H1 (cell line): ENCODE measurements around the gene ANK3. TPM values are rescaled to one million over a fixed set of nuclear protein-coding genes. Genes with fewer than 3 reads are reported as not detected.

Experiments
- CTCF ChIA-PET: fragments of 300-600 bp; sonication (Branson Sonifier 250); formaldehyde crosslinking; loops from one replicate; lab custom pipeline; 2021; ENCODE audit not compliant: partially characterized antibody; lab: Charles Lee
- POLR2A ChIA-PET: fragments of 300-600 bp; sonication (Branson Sonifier 250); formaldehyde crosslinking; loops from one replicate; lab custom pipeline; 2021; ENCODE audit warnings: inconsistent platforms; ENCODE audit not compliant: partially characterized antibody; lab: Charles Lee
- DNase-seq, 2 experiments: peaks; one replicate each; pipeline versions ENCODE4 v3.0.0 to v3.0.0-alpha.2; 2010 to 2022; ENCODE audit warnings: low spot score in 2 of 2, low read depth in 1 of 2, mixed read lengths in 1 of 2
- FAIRE-seq: peaks from 2 replicates; lab custom pipeline; 2011; peaks lifted over from hg19 to GRCh38; lab: Jason Lieb, UNC
- H2AFZ ChIP-seq: 2 replicates; pipeline ENCODE4 v1.8.1; 2012; ENCODE audit warnings: low read length, inconsistent platforms
- H2AK5ac ChIP-seq: 2 replicates; pipeline ENCODE4 v1.6.1; 2013; ENCODE audit warnings: low read depth, low read length
- H2BK120ac ChIP-seq: replicated peaks from 2 replicates; pipeline ENCODE3; 2013; ENCODE audit warnings: low read depth, low read length, inconsistent platforms
- H2BK12ac ChIP-seq: 2 replicates; pipeline ENCODE4 v1.6.1; 2013; ENCODE audit warnings: low read depth, low read length
- H2BK15ac ChIP-seq: 2 replicates; pipeline ENCODE4 v1.6.1; 2013; ENCODE audit warnings: low read length
- H2BK20ac ChIP-seq: 2 replicates; pipeline ENCODE4 v1.6.1; 2013; ENCODE audit warnings: low read length
- H2BK5ac ChIP-seq: 2 replicates; pipeline ENCODE4 v1.6.1; 2013; ENCODE audit warnings: low read depth, low read length
- H3K14ac ChIP-seq: 2 replicates; pipeline ENCODE4 v1.6.1; 2013; ENCODE audit warnings: inconsistent platforms; ENCODE audit not compliant: insufficient read length
- H3K18ac ChIP-seq: 2 replicates; pipeline ENCODE4 v1.6.1; 2013; ENCODE audit warnings: low read length; ENCODE audit errors: extremely low read depth
- H3K23ac ChIP-seq: 2 replicates; pipeline ENCODE4 v1.6.1; 2013; ENCODE audit warnings: inconsistent platforms; ENCODE audit not compliant: insufficient read length
- H3K23me2 ChIP-seq: 2 replicates; pipeline ENCODE4 v1.6.1; 2013; ENCODE audit warnings: low read depth, low read length
- H3K27ac ChIP-seq: 2 replicates; pipeline ENCODE4 v1.6.1; 2011; ENCODE audit warnings: low read depth, low read length, inconsistent platforms
- H3K27me3 ChIP-seq, 4 experiments: replicated peaks in 1 of 4; 1 replicate in 1 of 4; 2 replicates in 3 of 4; pipeline versions ENCODE4 v1.6.1 to v1.8.1; 2011 to 2013; ENCODE audit warnings: low read length in 3 of 4, mild to moderate bottlenecking in 3 of 4, inconsistent platforms in 2 of 4, mixed read lengths in 2 of 4, moderate library complexity in 1 of 4; ENCODE audit not compliant: control insufficient read depth in 3 of 4, insufficient read depth in 3 of 4; ENCODE audit errors: extremely low read depth in 1 of 4
- H3K36me3 ChIP-seq, 4 experiments: 2 replicates each; pipeline versions ENCODE4 v1.6.1 to v1.8.1; 2011 to 2013; ENCODE audit warnings: mild to moderate bottlenecking in 4 of 4, low read length in 3 of 4, moderate library complexity in 2 of 4, control low read depth in 1 of 4, inconsistent platforms in 1 of 4; ENCODE audit not compliant: insufficient read depth in 4 of 4, control insufficient read depth in 2 of 4
- H3K4ac ChIP-seq: replicated peaks from 2 replicates; pipeline ENCODE3; 2013; ENCODE audit warnings: low read length, low read depth, mixed read lengths, inconsistent platforms; ENCODE audit not compliant: insufficient read length
- H3K4me1 ChIP-seq, 4 experiments: replicated peaks in 1 of 4; 1 replicate in 1 of 4; 2 replicates in 3 of 4; pipeline versions ENCODE4 v1.6.1 to v1.8.1; 2011 to 2013; ENCODE audit warnings: low read length in 3 of 4, inconsistent platforms in 2 of 4, mixed read lengths in 1 of 4; ENCODE audit not compliant: insufficient read depth in 4 of 4, control insufficient read depth in 3 of 4
- H3K4me2 ChIP-seq, 2 experiments: 2 replicates each; pipeline versions ENCODE4 v1.6.1 to v1.8.1; 2011 to 2013; ENCODE audit warnings: low read depth in 2 of 2, low read length in 2 of 2, control low read depth in 1 of 2, inconsistent platforms in 1 of 2, mild to moderate bottlenecking in 1 of 2; ENCODE audit not compliant: insufficient read depth in 1 of 2
- H3K4me3 ChIP-seq, 4 experiments: fragments of 200-600, 300-600 bp in 1 of 4; sonication (generic), shearing (Covaris generic), sonication (Bioruptor Twin) in 1 of 4; 2 replicates each; pipeline versions ENCODE4 v1.5.1 to v1.8.1; 2011 to 2016; ENCODE audit warnings: low read length in 4 of 4, low read depth in 3 of 4, control low read depth in 2 of 4, inconsistent platforms in 2 of 4, mild to moderate bottlenecking in 2 of 4, mixed read lengths in 1 of 4, moderate library complexity in 1 of 4; ENCODE audit not compliant: insufficient read depth in 2 of 4; ENCODE audit errors: extremely low read depth in 1 of 4
- H3K56ac ChIP-seq: replicated peaks from 2 replicates; pipeline ENCODE3; 2013; ENCODE audit warnings: low read depth, mild to moderate bottlenecking, mixed read lengths, low read length, inconsistent platforms; ENCODE audit not compliant: insufficient read length
- H3K79me1 ChIP-seq: 2 replicates; pipeline ENCODE4 v1.6.1; 2013; ENCODE audit warnings: low read depth, low read length, control low read depth
- H3K79me2 ChIP-seq, 2 experiments: 2 replicates each; pipeline versions ENCODE4 v1.6.1 to v1.8.1; 2012 to 2013; ENCODE audit warnings: low read length in 2 of 2, mild to moderate bottlenecking in 2 of 2, inconsistent platforms in 1 of 2; ENCODE audit not compliant: insufficient read depth in 2 of 2, control insufficient read depth in 1 of 2
- H3K9ac ChIP-seq, 4 experiments: replicated peaks in 1 of 4; 1 replicate in 1 of 4; 2 replicates in 3 of 4; pipeline versions ENCODE4 v1.6.1 to v1.8.1; 2011 to 2013; ENCODE audit warnings: low read depth in 3 of 4, low read length in 3 of 4, control low read depth in 2 of 4, mild to moderate bottlenecking in 2 of 4, moderate library complexity in 2 of 4, inconsistent platforms in 1 of 4; ENCODE audit errors: extremely low read depth in 1 of 4
- H3K9me3 ChIP-seq, 2 experiments: 2 replicates each; pipeline versions ENCODE4 v1.6.1 to v1.8.1; 2012 to 2013; ENCODE audit warnings: mild to moderate bottlenecking in 2 of 2, moderate library complexity in 2 of 2, control low read depth in 1 of 2, inconsistent platforms in 1 of 2, low read depth in 1 of 2, low read length in 1 of 2, mixed read lengths in 1 of 2; ENCODE audit not compliant: insufficient read depth in 2 of 2
- H4K20me1 ChIP-seq, 2 experiments: replicated peaks in 1 of 2; 2 replicates each; pipeline versions ENCODE3 to v1.8.1; 2011 to 2013; ENCODE audit warnings: inconsistent platforms in 2 of 2, low read length in 2 of 2, mild to moderate bottlenecking in 1 of 2; ENCODE audit not compliant: insufficient read depth in 2 of 2, control insufficient read depth in 1 of 2
- H4K5ac ChIP-seq: 2 replicates; pipeline ENCODE4 v1.6.1; 2013; ENCODE audit warnings: low read length, low read depth, mixed read lengths, inconsistent platforms; ENCODE audit not compliant: insufficient read length
- H4K8ac ChIP-seq: 2 replicates; pipeline ENCODE4 v1.8.0; 2013; ENCODE audit warnings: mild to moderate bottlenecking, moderate library complexity, low read length, inconsistent platforms; ENCODE audit not compliant: insufficient read depth; ENCODE audit errors: extremely low read depth
- H4K91ac ChIP-seq: replicated peaks from 2 replicates; pipeline ENCODE3; 2013; ENCODE audit warnings: low read length, mixed read lengths, inconsistent platforms; ENCODE audit not compliant: insufficient read length
- CTCF ChIP-seq, 3 experiments: IDR thresholded peaks; 1 replicate in 2 of 3; 2 replicates in 1 of 3; pipeline versions ENCODE4 v1.5.1 to v1.6.1; 2011; ENCODE audit warnings: low read length in 3 of 3, mild to moderate bottlenecking in 3 of 3, inconsistent platforms in 2 of 3, low read depth in 1 of 3, moderate library complexity in 1 of 3; ENCODE audit not compliant: insufficient read depth in 1 of 3; ENCODE audit errors: control extremely low read depth in 1 of 3
- EGR1 ChIP-seq: IDR thresholded peaks from 2 replicates; pipeline ENCODE4 v1.6.1; 2011; ENCODE audit warnings: low read depth, low read length, borderline replicate concordance
- WGBS, 2 experiments: shearing (Covaris generic) in 1 of 2; methylation state at CpG; one replicate each; pipeline versions ENCODE4 v1.1.6 to v1.1.7; 2013 to 2015; ENCODE audit warnings: low lambda C conversion rate in 2 of 2, mixed read lengths in 2 of 2, inconsistent platforms in 1 of 2, low coverage in 1 of 2, missing lambda C conversion rate in 1 of 2; ENCODE audit not compliant: insufficient replicate concordance in 2 of 2, insufficient coverage in 1 of 2, insufficient read length in 1 of 2; ENCODE audit errors: extremely low coverage in 1 of 2, missing lambda C conversion rate in 1 of 2; 5-methylcytosine and 5-hydroxymethylcytosine counted together
- polyA plus RNA-seq, 7 experiments: library from polyadenylated mRNA; depleted of rRNA in 3 of 7; stranded (reverse) in 5 of 7; unstranded in 2 of 7; fragments of >200 nt in 5 of 7; fragments of 200-250 nt in 2 of 7; gene quantifications; 1 replicate in 5 of 7; 2 replicates in 1 of 7; 4 replicates in 1 of 7; pipeline versions ENCODE4 v1.2.1 to v1.2.3, GENCODE V29; 2011 to 2013; ENCODE audit warnings: missing spikeins in 2 of 7, mixed read lengths in 2 of 7
- total RNA-seq: library from RNA; stranded (reverse); fragmentation: NEBNext Ultra II Directional; extraction: Animal tissue kit (Norgen Biotek cat#: 25700); gene quantifications from 2 replicates; pipeline ENCODE4 v1.2.1, GENCODE V29; 2021

ANK3 gene
- total and polyA plus RNA-seq, 2 of the 8 experiments (the other 6 are each of a cell fraction or from before 2014, with no cell fraction given): 18.1 to 67.9 TPM

DNA sequence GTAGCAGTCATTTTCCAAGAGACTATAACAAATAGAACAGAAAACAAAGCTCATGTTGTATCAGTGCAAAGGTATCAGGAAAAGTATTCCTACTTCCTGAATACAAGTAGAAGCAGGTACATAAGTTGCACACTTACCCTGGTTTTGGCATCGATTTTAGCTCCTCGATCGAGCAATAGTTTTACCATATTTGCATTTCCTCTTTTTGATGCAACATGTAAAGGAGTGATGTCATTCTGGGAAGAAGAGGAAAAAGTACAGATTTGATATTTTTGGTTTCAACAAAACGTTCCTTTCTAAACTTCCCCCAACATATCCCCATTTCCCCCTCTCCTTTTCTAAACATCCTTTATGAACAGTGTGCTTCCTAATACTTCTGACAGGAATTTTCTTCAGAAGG, 155.1 kb downstream of the ANK3 start:
- H2BK12ac ChIP-seq: no peak overlapping the region
- no peaks in the 10 kb centered on the region for H3K36me3 ChIP-seq
- H2BK5ac ChIP-seq: no peak overlapping the region
- H3K79me1 ChIP-seq: no peaks in the 10 kb centered on the region
- no peaks in the 10 kb centered on the region for H3K27me3 ChIP-seq
- no peak overlapping the region for H3K23ac ChIP-seq
- no peaks in the 10 kb centered on the region for H3K23me2 ChIP-seq
- no peaks in the 10 kb centered on the region for H3K79me2 ChIP-seq
- H3K9ac ChIP-seq: no peak overlapping the region
- no peak overlapping the region for H3K4ac ChIP-seq
- 97 to 100% methylated on average over 1 to 4 of the region's 4 CpGs for WGBS, 2 experiments
- CTCF ChIA-PET: interaction anchor here (0.7 to 1.4 kb wide), 4 partner anchors 25 to 199 kb away, joined by 3 to 5 read pairs (median 4); no protein-coding TSS in a partner anchor
- TF ChIP-seq CTCF (IDR thresholded peaks at IDR 0.05; ENCODE audit: control extremely low read depth in 1 of 3, insufficient read depth in 1 of 3, low read depth in 1 of 3, low read length in 3 of 3) (no peak), EGR1 (no peak)
- no peaks in the 10 kb centered on the region for H3K9me3 ChIP-seq
- DNase-seq (no peak), FAIRE-seq (no peak)
- no peak overlapping the region for H2BK15ac ChIP-seq
- no peak overlapping the region for H2BK20ac ChIP-seq
- H4K8ac ChIP-seq: no peak overlapping the region
- H3K18ac ChIP-seq: no peak overlapping the region
- H2AK5ac ChIP-seq: no peak overlapping the region
- H4K91ac ChIP-seq: no peak overlapping the region
- no peak overlapping the region for H4K5ac ChIP-seq
- H3K27ac ChIP-seq: no peak overlapping the region
- no peak overlapping the region for H3K56ac ChIP-seq
- H2AFZ ChIP-seq: no peak overlapping the region
- H2BK120ac ChIP-seq: no peak overlapping the region
- H3K14ac ChIP-seq: no peak overlapping the region
- H3K4me2 ChIP-seq: no peak overlapping the region
- POLR2A ChIA-PET: no interaction called here
- no peak overlapping the region for H3K4me3 ChIP-seq
- no peaks in the 10 kb centered on the region for H4K20me1 ChIP-seq
- peaks cover 0 to 3% (median 0%) of the 10 kb centered on the region in 4 experiments; a peak in 3 of 7 replicates for H3K4me1 ChIP-seq
